GM12801 (cell line): ENCODE measurements around the gene SPINDOC.

Experiments
- CTCF ChIP-seq: IDR thresholded peaks from one replicate; pipeline ENCODE4 v1.5.1; 2011; ENCODE audit warnings: control low read depth; ENCODE audit not compliant: insufficient read length; ENCODE audit errors: extremely low read depth

The SPINDOC gene

GRCh38 chr11:63853476-63853875 is 40.2 kb downstream of the SPINDOC start:
- no peak for TF ChIP-seq CTCF

- no peak for TF ChIP-seq CTCF
These were observed 41.4 kb downstream of the SPINDOC start for GRCh38 chr11:63854696-63855095.

GRCh38 chr11:63855975-63856374 is 42.7 kb downstream of the SPINDOC start:
- no peak for TF ChIP-seq CTCF

GRCh38 chr11:63858628-63859550 is 45.6 kb downstream of the SPINDOC start:
- TF ChIP-seq CTCF: no peak

- TF ChIP-seq CTCF: no peak
These were observed 49.7 kb downstream of the SPINDOC start for GRCh38 chr11:63862923-63863322.

GRCh38 chr11:63866211-63866610 is 53.0 kb downstream of the SPINDOC start:
- no peak for TF ChIP-seq CTCF

GRCh38 chr11:63867511-63867910 is 54.3 kb downstream of the SPINDOC start:
- no peak for TF ChIP-seq CTCF
